GM23338 (cell line): ENCODE results near the gene SPHK1.

Experiments used
- CREB1 ChIP-seq: fragments of 250-450 bp; sonication (Bioruptor Pico); IDR thresholded peaks from 2 replicates; pipeline ENCODE4 v1.5.0; 2020; ENCODE audit warnings: low read depth, mild to moderate bottlenecking, moderate library complexity
- EZH2 ChIP-seq: fragments of 200-600 bp; sonication (generic); IDR thresholded peaks from one replicate; pipeline ENCODE4 v1.8.0; 2017; ENCODE audit warnings: antibody characterized with exemption, mild to moderate bottlenecking, low read depth; ENCODE audit not compliant: unreplicated experiment
- EZH2phosphoT487 ChIP-seq: fragments of 200-600 bp; sonication (generic); IDR thresholded peaks from one replicate; pipeline ENCODE4 v1.8.1; 2018; ENCODE audit warnings: antibody characterized with exemption; ENCODE audit not compliant: unreplicated experiment
- JUNB ChIP-seq: IDR thresholded peaks from one replicate; pipeline ENCODE4 v1.6.1; 2016; ENCODE audit warnings: antibody characterized with exemption; ENCODE audit not compliant: unreplicated experiment
- POLR2AphosphoS5 ChIP-seq: IDR thresholded peaks from 2 replicates; pipeline ENCODE4 v1.6.1; 2016; ENCODE audit warnings: antibody characterized with exemption, low read depth
- ZNF331 ChIP-seq: fragments of 250-450 bp; sonication (Bioruptor Pico); IDR thresholded peaks from 2 replicates; pipeline ENCODE4 v1.5.0; 2020; ENCODE audit warnings: low read depth, mild to moderate bottlenecking, moderate library complexity
- TF ChIP-seq, protein P1 (sequence below), 2 experiments: fragments of 200-600 bp in 1 of 2; sonication (generic) in 1 of 2; conservative IDR thresholded peaks; 2 replicates each; pipeline versions ENCODE4 v1.5.1 to v1.6.1; 2016 to 2017; ENCODE audit warnings: antibody characterized with exemption in 2 of 2, low read depth in 2 of 2, mild to moderate bottlenecking in 2 of 2, moderate library complexity in 1 of 2
- TF ChIP-seq, protein P2 (sequence below): IDR thresholded peaks from one replicate; pipeline ENCODE4 v1.6.1; 2018; ENCODE audit warnings: antibody characterized with exemption; ENCODE audit not compliant: unreplicated experiment
- TF ChIP-seq, protein P3 (sequence below): IDR thresholded peaks from 2 replicates; pipeline ENCODE4 v1.6.1; 2016; ENCODE audit warnings: antibody characterized with exemption

DNA sequence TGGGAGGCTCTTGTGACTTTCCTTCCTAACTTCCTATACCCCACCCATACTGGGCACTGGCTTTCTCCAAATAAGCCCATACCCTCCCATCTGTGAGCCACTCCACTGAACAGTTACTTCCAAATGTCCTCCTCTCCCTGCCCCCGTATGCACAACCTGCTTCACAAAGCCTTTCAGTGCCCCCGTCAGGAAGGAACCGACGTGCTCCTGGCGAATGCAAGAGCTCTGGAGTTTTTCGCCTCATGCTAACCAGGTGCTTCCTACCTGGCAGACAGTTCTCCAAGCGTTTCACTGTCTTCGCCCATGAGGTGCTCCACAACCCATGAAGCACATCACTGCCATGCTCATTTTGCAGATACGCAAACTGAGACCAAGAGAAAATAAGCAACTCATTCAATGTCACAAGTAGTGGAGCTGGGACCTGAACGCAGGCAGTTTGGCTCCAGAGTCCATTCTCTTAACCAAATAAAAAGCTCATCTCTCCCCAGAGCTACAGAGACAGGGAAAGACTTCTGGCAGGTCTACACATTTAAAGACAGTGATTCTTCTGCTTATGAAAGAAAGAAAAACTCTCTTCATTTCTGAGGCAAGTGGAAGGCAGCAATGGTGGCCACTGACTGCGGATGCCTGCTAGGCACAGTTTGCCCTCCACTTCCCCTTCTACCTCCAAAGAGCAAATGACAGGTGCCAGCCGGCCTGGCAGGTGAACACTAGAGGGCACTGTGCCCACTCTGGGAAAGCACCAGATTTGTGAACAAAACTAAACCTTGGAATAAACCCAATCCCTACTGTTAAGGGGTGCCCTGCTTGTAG is 23.8 kb downstream of the SPHK1 start:
- TF ChIP-seq, protein P1, sequence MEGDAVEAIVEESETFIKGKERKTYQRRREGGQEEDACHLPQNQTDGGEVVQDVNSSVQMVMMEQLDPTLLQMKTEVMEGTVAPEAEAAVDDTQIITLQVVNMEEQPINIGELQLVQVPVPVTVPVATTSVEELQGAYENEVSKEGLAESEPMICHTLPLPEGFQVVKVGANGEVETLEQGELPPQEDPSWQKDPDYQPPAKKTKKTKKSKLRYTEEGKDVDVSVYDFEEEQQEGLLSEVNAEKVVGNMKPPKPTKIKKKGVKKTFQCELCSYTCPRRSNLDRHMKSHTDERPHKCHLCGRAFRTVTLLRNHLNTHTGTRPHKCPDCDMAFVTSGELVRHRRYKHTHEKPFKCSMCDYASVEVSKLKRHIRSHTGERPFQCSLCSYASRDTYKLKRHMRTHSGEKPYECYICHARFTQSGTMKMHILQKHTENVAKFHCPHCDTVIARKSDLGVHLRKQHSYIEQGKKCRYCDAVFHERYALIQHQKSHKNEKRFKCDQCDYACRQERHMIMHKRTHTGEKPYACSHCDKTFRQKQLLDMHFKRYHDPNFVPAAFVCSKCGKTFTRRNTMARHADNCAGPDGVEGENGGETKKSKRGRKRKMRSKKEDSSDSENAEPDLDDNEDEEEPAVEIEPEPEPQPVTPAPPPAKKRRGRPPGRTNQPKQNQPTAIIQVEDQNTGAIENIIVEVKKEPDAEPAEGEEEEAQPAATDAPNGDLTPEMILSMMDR (conservative IDR thresholded peaks at IDR 0.05; ENCODE audit: low read depth in 2 of 2), result peak; percentile 90 to 93
- TF ChIP-seq ZNF331 (CRISPR knock-in tag) (no peak), EZH2 (no peak), POLR2AphosphoS5 (no peak), JUNB (no peak), EZH2phosphoT487 (no peak), CREB1 (no peak)
- TF ChIP-seq, protein P2, sequence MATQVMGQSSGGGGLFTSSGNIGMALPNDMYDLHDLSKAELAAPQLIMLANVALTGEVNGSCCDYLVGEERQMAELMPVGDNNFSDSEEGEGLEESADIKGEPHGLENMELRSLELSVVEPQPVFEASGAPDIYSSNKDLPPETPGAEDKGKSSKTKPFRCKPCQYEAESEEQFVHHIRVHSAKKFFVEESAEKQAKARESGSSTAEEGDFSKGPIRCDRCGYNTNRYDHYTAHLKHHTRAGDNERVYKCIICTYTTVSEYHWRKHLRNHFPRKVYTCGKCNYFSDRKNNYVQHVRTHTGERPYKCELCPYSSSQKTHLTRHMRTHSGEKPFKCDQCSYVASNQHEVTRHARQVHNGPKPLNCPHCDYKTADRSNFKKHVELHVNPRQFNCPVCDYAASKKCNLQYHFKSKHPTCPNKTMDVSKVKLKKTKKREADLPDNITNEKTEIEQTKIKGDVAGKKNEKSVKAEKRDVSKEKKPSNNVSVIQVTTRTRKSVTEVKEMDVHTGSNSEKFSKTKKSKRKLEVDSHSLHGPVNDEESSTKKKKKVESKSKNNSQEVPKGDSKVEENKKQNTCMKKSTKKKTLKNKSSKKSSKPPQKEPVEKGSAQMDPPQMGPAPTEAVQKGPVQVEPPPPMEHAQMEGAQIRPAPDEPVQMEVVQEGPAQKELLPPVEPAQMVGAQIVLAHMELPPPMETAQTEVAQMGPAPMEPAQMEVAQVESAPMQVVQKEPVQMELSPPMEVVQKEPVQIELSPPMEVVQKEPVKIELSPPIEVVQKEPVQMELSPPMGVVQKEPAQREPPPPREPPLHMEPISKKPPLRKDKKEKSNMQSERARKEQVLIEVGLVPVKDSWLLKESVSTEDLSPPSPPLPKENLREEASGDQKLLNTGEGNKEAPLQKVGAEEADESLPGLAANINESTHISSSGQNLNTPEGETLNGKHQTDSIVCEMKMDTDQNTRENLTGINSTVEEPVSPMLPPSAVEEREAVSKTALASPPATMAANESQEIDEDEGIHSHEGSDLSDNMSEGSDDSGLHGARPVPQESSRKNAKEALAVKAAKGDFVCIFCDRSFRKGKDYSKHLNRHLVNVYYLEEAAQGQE, result no peak
- TF ChIP-seq, protein P3, sequence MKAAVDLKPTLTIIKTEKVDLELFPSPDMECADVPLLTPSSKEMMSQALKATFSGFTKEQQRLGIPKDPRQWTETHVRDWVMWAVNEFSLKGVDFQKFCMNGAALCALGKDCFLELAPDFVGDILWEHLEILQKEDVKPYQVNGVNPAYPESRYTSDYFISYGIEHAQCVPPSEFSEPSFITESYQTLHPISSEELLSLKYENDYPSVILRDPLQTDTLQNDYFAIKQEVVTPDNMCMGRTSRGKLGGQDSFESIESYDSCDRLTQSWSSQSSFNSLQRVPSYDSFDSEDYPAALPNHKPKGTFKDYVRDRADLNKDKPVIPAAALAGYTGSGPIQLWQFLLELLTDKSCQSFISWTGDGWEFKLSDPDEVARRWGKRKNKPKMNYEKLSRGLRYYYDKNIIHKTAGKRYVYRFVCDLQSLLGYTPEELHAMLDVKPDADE, result no peak
